Esophagus muscularis mucosa (tissue), 3 donors: Measurements from ENCODE around the gene PREX1.

ENCODE experiments used
- POLR2A ChIP-seq: fragments of 450-650 bp; IDR thresholded peaks from one replicate; pipeline ENCODE4 v1.6.1; 2017; ENCODE audit warnings: antibody characterized with exemption, moderate library complexity, mild to moderate bottlenecking, low read depth
- TF ChIP-seq, protein P1 (sequence below), 3 experiments: fragments of 200-600 bp in 2 of 3; fragments of 450-650 bp in 1 of 3; sonication (generic) in 2 of 3; IDR thresholded peaks; one replicate each; pipeline ENCODE4 v1.5.1; 2017 to 2019; ENCODE audit warnings: antibody characterized with exemption in 3 of 3, mild to moderate bottlenecking in 2 of 3, moderate library complexity in 1 of 3

DNA sequence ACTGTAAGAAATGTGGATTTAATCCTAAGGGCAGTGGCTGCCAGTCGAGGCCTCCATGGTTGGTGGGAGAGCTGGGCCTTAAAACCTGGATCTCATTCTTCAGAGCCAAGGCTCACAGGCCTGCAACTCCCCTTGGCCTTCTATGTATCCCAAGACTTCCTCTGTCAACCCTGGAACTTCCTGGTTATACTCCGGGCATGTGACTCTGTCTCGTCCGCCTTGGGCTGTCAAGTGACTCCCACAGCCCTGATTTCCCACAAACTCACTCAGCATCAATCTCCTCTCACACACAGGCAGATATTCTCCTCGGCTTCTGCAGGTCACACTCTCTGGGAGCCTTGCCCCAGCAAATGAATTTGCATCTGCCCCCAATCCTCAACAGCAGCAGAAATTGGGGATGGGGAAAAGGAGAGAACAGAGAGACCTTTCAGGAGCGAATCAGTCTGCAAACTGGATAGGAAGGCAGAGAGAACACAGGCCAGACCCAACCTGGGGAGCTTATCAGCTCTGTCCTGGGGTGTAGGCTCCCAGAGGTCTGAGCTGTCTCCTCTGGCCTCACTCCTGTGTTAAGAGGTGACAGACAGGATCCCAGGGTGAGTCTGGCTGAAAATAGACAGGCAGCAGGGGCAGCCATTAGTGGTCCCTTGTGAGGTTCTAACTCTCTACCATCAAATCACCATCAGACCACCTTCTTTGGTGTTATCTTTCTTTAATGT, 30.4 kb upstream of the PREX1 start:
- TF ChIP-seq, protein P1, sequence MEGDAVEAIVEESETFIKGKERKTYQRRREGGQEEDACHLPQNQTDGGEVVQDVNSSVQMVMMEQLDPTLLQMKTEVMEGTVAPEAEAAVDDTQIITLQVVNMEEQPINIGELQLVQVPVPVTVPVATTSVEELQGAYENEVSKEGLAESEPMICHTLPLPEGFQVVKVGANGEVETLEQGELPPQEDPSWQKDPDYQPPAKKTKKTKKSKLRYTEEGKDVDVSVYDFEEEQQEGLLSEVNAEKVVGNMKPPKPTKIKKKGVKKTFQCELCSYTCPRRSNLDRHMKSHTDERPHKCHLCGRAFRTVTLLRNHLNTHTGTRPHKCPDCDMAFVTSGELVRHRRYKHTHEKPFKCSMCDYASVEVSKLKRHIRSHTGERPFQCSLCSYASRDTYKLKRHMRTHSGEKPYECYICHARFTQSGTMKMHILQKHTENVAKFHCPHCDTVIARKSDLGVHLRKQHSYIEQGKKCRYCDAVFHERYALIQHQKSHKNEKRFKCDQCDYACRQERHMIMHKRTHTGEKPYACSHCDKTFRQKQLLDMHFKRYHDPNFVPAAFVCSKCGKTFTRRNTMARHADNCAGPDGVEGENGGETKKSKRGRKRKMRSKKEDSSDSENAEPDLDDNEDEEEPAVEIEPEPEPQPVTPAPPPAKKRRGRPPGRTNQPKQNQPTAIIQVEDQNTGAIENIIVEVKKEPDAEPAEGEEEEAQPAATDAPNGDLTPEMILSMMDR (IDR thresholded peaks at IDR 0.05), result no peak
- TF ChIP-seq POLR2A, result no peak
